Astrocyte (in vitro differentiated cells and primary cell): ENCODE data around the gene GJA1. TPM values are rescaled to one million over a fixed set of nuclear protein-coding genes. Genes with fewer than 3 reads are reported as not detected.

Experiments
- DNase-seq: peaks from one replicate; pipeline ENCODE4 v3.0.0-alpha.2; 2010; ENCODE audit warnings: low read depth
- FAIRE-seq: peaks from 2 replicates; lab custom pipeline; 2011; peaks lifted over from hg19 to GRCh38; lab: Jason Lieb, UNC
- H2AFZ ChIP-seq: 2 replicates; pipeline ENCODE4 v1.6.0; 2012; ENCODE audit warnings: low read depth, low read length, inconsistent platforms
- H3K27ac ChIP-seq: 2 replicates; pipeline ENCODE4 v1.5.1; 2011; ENCODE audit warnings: low read depth, low read length, inconsistent platforms
- H3K27me3 ChIP-seq: 2 replicates; pipeline ENCODE4 v1.6.0; 2011; ENCODE audit warnings: low read length, inconsistent platforms; ENCODE audit not compliant: insufficient read depth
- H3K36me3 ChIP-seq: 2 replicates; pipeline ENCODE4 v1.5.1; 2011; ENCODE audit warnings: low read length, inconsistent platforms; ENCODE audit not compliant: insufficient read depth
- H3K4me1 ChIP-seq: 2 replicates; pipeline ENCODE4 v1.5.1; 2011; ENCODE audit warnings: low read length, inconsistent platforms; ENCODE audit not compliant: insufficient read depth
- H3K4me2 ChIP-seq: 2 replicates; pipeline ENCODE4 v1.6.0; 2012; ENCODE audit warnings: low read length, inconsistent platforms
- H3K4me3 ChIP-seq: 2 replicates; pipeline ENCODE4 v1.5.1; 2011; ENCODE audit warnings: low read depth, mild to moderate bottlenecking, low read length, inconsistent platforms; ENCODE audit not compliant: insufficient read depth
- H3K79me2 ChIP-seq: 2 replicates; pipeline ENCODE4 v1.6.0; 2012; ENCODE audit warnings: mild to moderate bottlenecking, low read length, inconsistent platforms; ENCODE audit not compliant: insufficient read depth
- H3K9ac ChIP-seq: 2 replicates; pipeline ENCODE4 v1.6.0; 2012; ENCODE audit warnings: mild to moderate bottlenecking, low read length, inconsistent platforms
- H3K9me3 ChIP-seq: 2 replicates; pipeline ENCODE4 v1.5.1; 2012; ENCODE audit warnings: low read depth, mild to moderate bottlenecking, low read length, inconsistent platforms; ENCODE audit not compliant: insufficient read depth
- H4K20me1 ChIP-seq: 2 replicates; pipeline ENCODE4 v1.6.0; 2012; ENCODE audit warnings: low read length, inconsistent platforms; ENCODE audit not compliant: insufficient read depth
- H3K27ac Mint-ChIP-seq: one replicate; pipeline ENCODE4 v1.8.0; 2021; ENCODE audit warnings: mild to moderate bottlenecking, mixed read lengths; ENCODE audit not compliant: unreplicated experiment
- H3K27me3 Mint-ChIP-seq: one replicate; pipeline ENCODE4 v1.8.0; 2021; ENCODE audit warnings: low read depth, mixed read lengths; ENCODE audit not compliant: unreplicated experiment
- H3K36me3 Mint-ChIP-seq: one replicate; pipeline ENCODE4 v1.8.0; 2021; ENCODE audit warnings: low read depth, mixed read lengths; ENCODE audit not compliant: unreplicated experiment
- H3K4me1 Mint-ChIP-seq: one replicate; pipeline ENCODE4 v1.8.0; 2021; ENCODE audit warnings: low read depth, mixed read lengths; ENCODE audit not compliant: unreplicated experiment
- H3K4me3 Mint-ChIP-seq: one replicate; pipeline ENCODE4 v1.8.0; 2021; ENCODE audit warnings: mild to moderate bottlenecking, moderate library complexity, mixed read lengths; ENCODE audit not compliant: unreplicated experiment
- H3K9me3 Mint-ChIP-seq: one replicate; pipeline ENCODE4 v1.8.0; 2021; ENCODE audit warnings: mild to moderate bottlenecking, mixed read lengths; ENCODE audit not compliant: unreplicated experiment
- CTCF ChIP-seq: IDR thresholded peaks from 2 replicates; pipeline ENCODE4 v1.5.1; 2011; ENCODE audit warnings: low read depth, mild to moderate bottlenecking, inconsistent platforms, low read length, moderate library complexity; ENCODE audit not compliant: insufficient read depth
- EZH2 ChIP-seq: IDR thresholded peaks from 2 replicates; pipeline ENCODE4 v1.6.1; 2012; ENCODE audit warnings: mild to moderate bottlenecking, low read length, inconsistent platforms; ENCODE audit not compliant: insufficient read depth
- total RNA-seq: library from RNA; stranded (reverse); gene quantifications from 2 replicates; pipeline ENCODE4 v1.2.1, GENCODE V29; 2021

GJA1 gene
- total RNA-seq, 1 donor from 2014 or later: 433 TPM

DNA sequence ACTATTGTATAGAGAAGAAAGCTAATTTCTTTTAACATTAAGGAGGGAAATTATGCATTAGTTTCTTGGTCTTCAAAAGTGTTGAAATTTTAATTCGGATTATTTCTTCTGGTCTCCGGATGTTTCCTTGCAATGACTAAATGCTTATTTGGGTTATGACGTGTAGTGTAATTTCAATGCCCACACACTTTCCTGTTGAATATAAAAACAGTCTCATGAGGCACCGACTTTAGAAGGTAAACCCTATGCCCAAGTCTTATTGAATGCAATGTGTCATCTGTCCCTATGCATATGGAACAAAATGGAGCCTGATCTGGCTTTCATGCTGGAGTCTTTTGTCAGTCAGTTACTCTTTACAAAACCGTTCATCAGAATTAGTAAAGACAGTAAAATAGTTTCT lies 17.7 kb downstream of the GJA1 start:
- H3K27ac Mint-ChIP-seq: no peak overlapping the region
- no peaks in the 10 kb centered on the region for H3K9me3 Mint-ChIP-seq
- FAIRE-seq: no peak
- no peaks in the 10 kb centered on the region for H3K27me3 Mint-ChIP-seq
- H3K4me1 ChIP-seq: no peaks in the 10 kb centered on the region
- H3K4me3 Mint-ChIP-seq: no peak overlapping the region
- peaks cover 20% of the 10 kb centered on the region for H3K36me3 ChIP-seq
- H3K4me2 ChIP-seq: no peak overlapping the region
- H3K36me3 Mint-ChIP-seq: peaks cover 13% of the 10 kb centered on the region
- H3K4me1 Mint-ChIP-seq: peaks cover 12% of the 10 kb centered on the region
- peaks cover 12% of the 10 kb centered on the region for H4K20me1 ChIP-seq
- H3K27me3 ChIP-seq: no peaks in the 10 kb centered on the region
- no peaks in the 10 kb centered on the region for H3K9me3 ChIP-seq
- no peak overlapping the region for H2AFZ ChIP-seq
- H3K9ac ChIP-seq: no peak overlapping the region
- no peak overlapping the region for H3K4me3 ChIP-seq
- H3K27ac ChIP-seq: no peak overlapping the region
- TF ChIP-seq EZH2 (no peak), CTCF (no peak)
- peaks cover 17% of the 10 kb centered on the region for H3K79me2 ChIP-seq
- DNase-seq: no peak

DNA sequence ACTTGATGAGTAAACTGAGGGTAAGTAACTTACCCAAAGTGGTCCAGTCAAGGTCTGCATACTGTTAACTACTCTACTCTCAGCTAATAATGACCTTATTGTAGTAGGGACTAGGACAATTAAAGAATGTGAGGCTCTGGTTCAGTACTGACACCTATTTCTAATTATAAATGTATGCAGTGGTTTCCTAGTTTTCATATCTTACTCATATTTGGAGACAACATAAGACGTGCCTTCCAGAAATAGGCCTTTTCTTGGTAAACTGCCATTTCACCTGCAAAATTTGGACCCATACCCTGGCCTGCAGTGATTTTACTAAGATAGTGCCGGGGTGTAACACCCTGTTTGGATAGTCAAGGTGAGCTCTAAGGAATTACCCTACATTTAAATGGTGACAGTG lies 24.7 kb downstream of the GJA1 start:
- no peaks in the 10 kb centered on the region for H3K9me3 ChIP-seq
- H2AFZ ChIP-seq: no peak overlapping the region
- Mint-ChIP-seq H3K4me1 (no peaks in the 10 kb centered on the region), H3K4me3 (no peak overlapping the region), H3K27me3 (no peaks in the 10 kb centered on the region), H3K36me3 (no peaks in the 10 kb centered on the region), H3K27ac (no peak overlapping the region), H3K9me3 (no peaks in the 10 kb centered on the region)
- H3K4me1 ChIP-seq: no peaks in the 10 kb centered on the region
- no peak overlapping the region for H3K9ac ChIP-seq
- no peak for DNase-seq
- no peaks in the 10 kb centered on the region for H3K27me3 ChIP-seq
- H3K4me3 ChIP-seq: no peak overlapping the region
- TF ChIP-seq CTCF (no peak), EZH2 (no peak)
- H3K79me2 ChIP-seq: no peaks in the 10 kb centered on the region
- H3K4me2 ChIP-seq: no peak overlapping the region
- no peak for FAIRE-seq
- no peak overlapping the region for H3K27ac ChIP-seq
- H4K20me1 ChIP-seq: no peaks in the 10 kb centered on the region
- no peaks in the 10 kb centered on the region for H3K36me3 ChIP-seq

DNA sequence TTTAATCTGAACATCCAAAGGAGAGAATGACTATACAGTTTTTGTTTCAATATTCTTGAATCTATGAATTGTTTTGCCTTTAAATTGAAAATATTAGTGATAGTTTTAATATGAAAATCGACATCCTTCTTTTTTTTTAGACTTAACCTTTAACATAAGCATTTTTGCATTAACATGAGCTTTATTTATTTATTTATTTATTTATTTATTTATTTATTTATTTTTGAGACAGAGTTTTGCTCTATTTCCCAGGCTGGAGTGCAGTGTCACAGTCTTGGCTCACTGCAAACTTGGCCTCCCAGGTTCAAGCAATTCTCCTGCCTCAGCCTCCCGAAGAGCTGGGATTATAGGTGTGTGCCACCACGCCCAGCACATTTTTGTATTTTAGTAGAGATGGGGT lies 27.6 kb downstream of the GJA1 start:
- H3K4me3 Mint-ChIP-seq: no peak overlapping the region
- Histone ChIP-seq H3K4me3 (no peak overlapping the region), H4K20me1 (no peaks in the 10 kb centered on the region), H3K27me3 (no peaks in the 10 kb centered on the region), H3K36me3 (no peaks in the 10 kb centered on the region), H3K4me2 (no peak overlapping the region), H3K4me1 (no peaks in the 10 kb centered on the region), H3K27ac (no peak overlapping the region), H3K9ac (no peak overlapping the region), H2AFZ (no peak overlapping the region), H3K79me2 (no peaks in the 10 kb centered on the region), H3K9me3 (no peaks in the 10 kb centered on the region)
- H3K9me3 Mint-ChIP-seq: no peaks in the 10 kb centered on the region
- no peak for TF ChIP-seq CTCF
- no peak for TF ChIP-seq EZH2
- no peaks in the 10 kb centered on the region for H3K27me3 Mint-ChIP-seq
- DNase-seq (no peak), FAIRE-seq (no peak)
- H3K4me1 Mint-ChIP-seq: no peaks in the 10 kb centered on the region
- no peak overlapping the region for H3K27ac Mint-ChIP-seq
- no peaks in the 10 kb centered on the region for H3K36me3 Mint-ChIP-seq
